ENCODE results near the gene CYP2B6. TPM values are rescaled to one million over a fixed set of nuclear protein-coding genes. Genes with fewer than 3 reads are reported as not detected.

Gene CYP2B6
- polyA plus RNA-seq, 2 of the 4 experiments (the other 2 are of a cell fraction), result not detected

GRCh38 chr19:41023193-41023592 lies 32.1 kb downstream of the CYP2B6 start:
- 57% methylated on average over 2 of the region's 2 CpGs for WGBS (ENCODE audit: missing lambda C conversion rate)
- ChIA-PET POLR2A (no interaction called here), CTCF (interaction anchor here (0.8 to 1.4 kb wide), 7 partner anchors 9 to 389 kb away, joined by 3 to 4 read pairs (median 3); no protein-coding TSS in a partner anchor)
- Histone ChIP-seq H3K4me2 (no peak overlapping the region), H3K9me3 (no peaks in the 10 kb centered on the region), H3K4me3 (no peak overlapping the region), H3K4me1 (no peaks in the 10 kb centered on the region), H3K27ac (no peak overlapping the region)
- 0 out of 3 replicates have a peak, but pooled peaks have one; percentile 17 for TF ChIP-seq SMC3 (IDR thresholded peaks at IDR 0.05)
- TF ChIP-seq POLR2AphosphoS2 (conservative IDR thresholded peaks at IDR 0.05; ENCODE audit: low read length), result no peak
- peak in 1 of 2 experiments; percentile 34; a peak in 3 of 5 replicates for TF ChIP-seq RAD21 (conservative IDR thresholded peaks at IDR 0.05 in 1 of 2, IDR thresholded peaks at IDR 0.05 in 1 of 2)
- FAIRE-seq (no peak), ATAC-seq (peak in 1 of 2 experiments; percentile 56; a peak in 3 of 6 replicates), DNase-seq (ENCODE audit: low read depth in 1 of 2, low spot score in 1 of 2) (no peak)

- no peak overlapping the region for H3K4me3 ChIP-seq
- no peak for ATAC-seq
- H3K27ac ChIP-seq, result no peak overlapping the region
- WGBS (ENCODE audit: missing lambda C conversion rate), result 42% methylated on average over 9 of the region's 9 CpGs
- H3K9me3 ChIP-seq, result no peaks in the 10 kb centered on the region
- no peak overlapping the region; the same call in 2 of the 3 replicates for H3K4me2 ChIP-seq
- H3K4me1 ChIP-seq, result no peaks in the 10 kb centered on the region
- TF ChIP-seq KDM5A (IDR thresholded peaks at IDR 0.05), result no peak
- POLR2A ChIA-PET, result no interaction called here
- DNase-seq (ENCODE audit: low read depth in 1 of 2, low spot score in 1 of 2), result no peak
- CTCF ChIA-PET, result interaction anchor here (0.6 to 1.2 kb wide), 4 partner anchors 8 to 569 kb away, joined by 3 read pairs; no protein-coding TSS in a partner anchor
- FAIRE-seq, result no peak
Measured at GRCh38 chr19:41025411-41025810, 34.3 kb downstream of the CYP2B6 start.

- CTCF ChIA-PET, result interaction anchor here (0.7 to 1.2 kb wide), 3 partner anchors 9 to 118 kb away, joined by 3 read pairs; no protein-coding TSS in a partner anchor
- DNase-seq (ENCODE audit: low read depth in 1 of 2, low spot score in 1 of 2), result peak in 1 of 2 experiments; percentile 22
- TF ChIP-seq RAD21 (conservative IDR thresholded peaks at IDR 0.05 in 1 of 2, IDR thresholded peaks at IDR 0.05 in 1 of 2) (peak in 1 of 2 experiments; percentile 12; a peak in 1 of 5 replicates), CHD2 (IDR thresholded peaks at IDR 0.05; ENCODE audit: low read length, partially characterized antibody) (no peak)
- Histone ChIP-seq H3K9me3 (no peaks in the 10 kb centered on the region), H3K4me1 (no peaks in the 10 kb centered on the region), H3K27ac (no peak overlapping the region), H3K4me2 (peak overlapping the region; percentile 34; the same call in 2 of the 3 replicates), H3K4me3 (no peak overlapping the region)
- FAIRE-seq, result no peak
- peak; percentile 21 to 64; a peak in 4 of 6 replicates for ATAC-seq
- WGBS (ENCODE audit: missing lambda C conversion rate), result 21% methylated on average over 32 of the region's 32 CpGs
- POLR2A ChIA-PET, result no interaction called here
Measured at GRCh38 chr19:41025871-41026270, 34.8 kb downstream of the CYP2B6 start.

- WGBS (ENCODE audit: missing lambda C conversion rate), result 38% methylated on average over 6 of the region's 6 CpGs
- Histone ChIP-seq H3K4me1 (no peaks in the 10 kb centered on the region), H3K4me2 (no peak overlapping the region), H3K4me3 (no peak overlapping the region), H3K27ac (no peak overlapping the region), H3K9me3 (no peaks in the 10 kb centered on the region; the same call in 2 of the 3 replicates)
- DNase-seq (ENCODE audit: low read depth in 1 of 2, low spot score in 1 of 2) (no peak), ATAC-seq (no peak), FAIRE-seq (no peak)
- ChIA-PET CTCF (interaction anchor here (0.6 kb wide), 1 partner anchor 163 kb away, joined by 3 read pairs; no protein-coding TSS in a partner anchor), POLR2A (no interaction called here)
- no peak for TF ChIP-seq REST (IDR thresholded peaks at IDR 0.05)
- no peak for TF ChIP-seq HOXB5 (CRISPR knock-in tag; IDR thresholded peaks at IDR 0.05)
- no peak for TF ChIP-seq RNF2 (IDR thresholded peaks at IDR 0.05; ENCODE audit: borderline replicate concordance, low read depth)
- no peak for TF ChIP-seq ELK1 (IDR thresholded peaks at IDR 0.05; ENCODE audit: low read depth, low read length)
- no peak for TF ChIP-seq NFE2L2 (conservative IDR thresholded peaks at IDR 0.05; ENCODE audit: low read length)
- no peak for TF ChIP-seq RFX5 (IDR thresholded peaks at IDR 0.05)
- TF ChIP-seq MAZ (IDR thresholded peaks at IDR 0.05; ENCODE audit: borderline replicate concordance, low read depth, low read length), result no peak
- no peak for TF ChIP-seq HEYL (CRISPR knock-in tag; IDR thresholded peaks at IDR 0.05)
- no peak for TF ChIP-seq EP300 (IDR thresholded peaks at IDR 0.05)
- no peak for TF ChIP-seq ZFP36 (IDR thresholded peaks at IDR 0.05; ENCODE audit: borderline replicate concordance, partially characterized antibody)
- no peak for TF ChIP-seq CBX2 (IDR thresholded peaks at IDR 0.05; ENCODE audit: borderline replicate concordance, low read depth)
- TF ChIP-seq JUNB (IDR thresholded peaks at IDR 0.05), result no peak
Measured at GRCh38 chr19:41027273-41027967, 36.3 kb downstream of the CYP2B6 start.

All from A549 (cell line).